GM21825 (cell line): ENCODE measurements around the gene FAM114A2.

Source experiments
- ATAC-seq: cut with Tn5 transposase; IDR thresholded peaks from one replicate; pipeline ENCODE4 v1.9.1; 2021; ENCODE audit warnings: mild to moderate bottlenecking, moderate library complexity; ENCODE audit not compliant: unreplicated experiment

Gene FAM114A2

GRCh38 chr5:153952057-153952456, 86.7 kb downstream of the FAM114A2 start:
- no peak for ATAC-seq

GRCh38 chr5:153941265-153941664, 97.4 kb downstream of the FAM114A2 start:
- ATAC-seq, result no peak
